Cardiac muscle cell (in vitro differentiated cells and primary cell): ENCODE results near the gene SLC1A4. TPM values are rescaled to one million over a fixed set of nuclear protein-coding genes. Genes with fewer than 3 reads are reported as not detected.

ENCODE experiments used
- DNase-seq, 2 donors: peaks; one replicate each; pipeline versions ENCODE4 v3.0.0 to v3.0.0-alpha.2; 2010 to 2017; ENCODE audit warnings: low read depth in 1 of 2, low spot score in 1 of 2
- H3K27ac ChIP-seq: fragments of 200-600 bp; sonication (generic); 2 replicates; pipeline ENCODE4 v1.5.1; 2016
- H3K27me3 ChIP-seq: fragments of 200-600 bp; sonication (generic); 2 replicates; pipeline ENCODE4 v1.6.0; 2016; ENCODE audit warnings: control low read depth
- H3K36me3 ChIP-seq: fragments of 200-600 bp; sonication (generic); 2 replicates; pipeline ENCODE4 v1.5.1; 2016; ENCODE audit warnings: control low read depth
- H3K4me1 ChIP-seq: fragments of 200-600 bp; sonication (generic); 2 replicates; pipeline ENCODE4 v1.8.1; 2017; ENCODE audit warnings: low read depth, mild to moderate bottlenecking, mixed run types
- H3K4me3 ChIP-seq: fragments of 200-600 bp; sonication (generic); 2 replicates; pipeline ENCODE4 v1.5.1; 2016; ENCODE audit warnings: mild to moderate bottlenecking
- H3K9me3 ChIP-seq: fragments of 200-600 bp; sonication (generic); 2 replicates; pipeline ENCODE4 v1.5.1; 2017; ENCODE audit warnings: low read depth, mild to moderate bottlenecking, control low read depth
- polyA plus RNA-seq: library from polyadenylated mRNA; unstranded; fragments of >200 nt; fragmentation: Nextera tagmentation; extraction: Ambion mirVana; gene quantifications from 2 replicates; pipeline ENCODE4 v1.2.1, GENCODE V29; 2016
- total RNA-seq: library from RNA; depleted of rRNA; stranded (reverse); fragments of >200 nt; gene quantifications from 2 replicates; pipeline ENCODE4 v1.2.3, GENCODE V29; 2016
- TF ChIP-seq, protein P1 (sequence below): IDR thresholded peaks from 2 replicates; pipeline ENCODE4 v1.5.1; 2012; ENCODE audit warnings: low read depth, mild to moderate bottlenecking, low read length

The SLC1A4 gene
- total and polyA plus RNA-seq, 2 experiments from 2014 or later, result 31.7 to 37.1 TPM

DNA sequence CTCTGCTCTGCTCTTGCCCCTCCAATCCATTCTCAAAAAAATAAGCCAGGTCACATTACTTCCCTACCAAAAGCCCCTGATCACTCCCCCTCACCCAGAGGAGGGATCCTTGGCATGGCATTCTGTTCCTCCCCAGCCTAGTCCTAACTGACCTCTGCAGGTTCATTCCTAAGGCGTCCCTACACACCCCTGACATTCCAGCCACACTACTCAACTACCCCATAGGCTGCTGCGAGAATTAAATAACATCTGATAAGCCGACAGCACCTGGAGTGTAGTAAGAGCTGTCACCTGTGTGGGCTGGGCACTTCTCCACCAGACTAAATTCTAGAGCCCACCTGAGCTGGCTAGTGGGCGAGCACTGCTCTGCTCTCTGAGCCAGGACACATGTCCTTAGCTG, 44.7 kb upstream of the SLC1A4 start:
- H3K4me3 ChIP-seq, result no peak overlapping the region
- H3K4me1 ChIP-seq, result no peaks in the 10 kb centered on the region
- no peaks in the 10 kb centered on the region for H3K27me3 ChIP-seq
- H3K9me3 ChIP-seq, result no peaks in the 10 kb centered on the region
- DNase-seq, result no peak
- H3K27ac ChIP-seq, result no peak overlapping the region
- H3K36me3 ChIP-seq, result no peaks in the 10 kb centered on the region
- TF ChIP-seq, protein P1, sequence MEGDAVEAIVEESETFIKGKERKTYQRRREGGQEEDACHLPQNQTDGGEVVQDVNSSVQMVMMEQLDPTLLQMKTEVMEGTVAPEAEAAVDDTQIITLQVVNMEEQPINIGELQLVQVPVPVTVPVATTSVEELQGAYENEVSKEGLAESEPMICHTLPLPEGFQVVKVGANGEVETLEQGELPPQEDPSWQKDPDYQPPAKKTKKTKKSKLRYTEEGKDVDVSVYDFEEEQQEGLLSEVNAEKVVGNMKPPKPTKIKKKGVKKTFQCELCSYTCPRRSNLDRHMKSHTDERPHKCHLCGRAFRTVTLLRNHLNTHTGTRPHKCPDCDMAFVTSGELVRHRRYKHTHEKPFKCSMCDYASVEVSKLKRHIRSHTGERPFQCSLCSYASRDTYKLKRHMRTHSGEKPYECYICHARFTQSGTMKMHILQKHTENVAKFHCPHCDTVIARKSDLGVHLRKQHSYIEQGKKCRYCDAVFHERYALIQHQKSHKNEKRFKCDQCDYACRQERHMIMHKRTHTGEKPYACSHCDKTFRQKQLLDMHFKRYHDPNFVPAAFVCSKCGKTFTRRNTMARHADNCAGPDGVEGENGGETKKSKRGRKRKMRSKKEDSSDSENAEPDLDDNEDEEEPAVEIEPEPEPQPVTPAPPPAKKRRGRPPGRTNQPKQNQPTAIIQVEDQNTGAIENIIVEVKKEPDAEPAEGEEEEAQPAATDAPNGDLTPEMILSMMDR, result no peak

DNA sequence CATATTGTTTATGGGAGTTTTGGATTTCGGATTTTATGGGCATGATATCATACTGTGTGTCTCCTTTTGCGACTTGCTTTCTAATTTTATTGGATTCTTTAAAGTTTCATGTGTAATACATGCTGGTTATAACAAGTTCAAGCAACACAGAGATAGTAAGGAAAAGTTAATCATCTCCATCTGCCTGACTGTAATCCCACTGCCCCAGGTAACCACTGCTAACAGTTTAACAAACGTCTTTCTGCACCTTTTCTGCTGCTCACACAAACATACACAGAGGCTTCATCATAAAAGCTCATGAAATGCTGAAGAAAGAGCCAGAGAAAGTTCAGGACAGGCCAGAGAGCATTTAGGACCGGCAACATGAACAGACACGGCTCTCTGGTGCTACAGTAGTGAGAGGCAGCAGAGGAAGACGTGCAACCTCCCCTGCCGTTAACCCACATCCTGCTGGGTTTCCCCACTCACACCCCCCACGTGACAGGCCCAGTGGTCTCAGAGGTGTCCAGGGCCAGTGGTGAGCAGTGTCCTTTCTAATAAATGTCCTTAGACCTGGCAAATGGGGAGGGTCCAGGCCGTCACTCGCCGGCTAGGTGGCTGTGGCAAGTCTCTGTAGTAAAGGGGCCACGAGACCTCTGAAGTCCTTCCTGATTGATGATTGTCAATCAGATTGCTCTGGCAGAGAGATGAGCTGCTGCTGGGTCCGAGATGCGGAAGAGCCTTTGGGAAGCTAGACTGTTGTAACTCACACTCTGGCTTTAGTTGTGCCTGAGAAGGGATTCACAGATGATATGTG, 43.0 kb upstream of the SLC1A4 start:
- peak in 1 of 2 donors; percentile 15 for DNase-seq
- H3K4me1 ChIP-seq, result no peaks in the 10 kb centered on the region
- H3K9me3 ChIP-seq, result no peaks in the 10 kb centered on the region
- TF ChIP-seq, protein P1, result no peak
- no peak overlapping the region for H3K4me3 ChIP-seq
- H3K36me3 ChIP-seq, result no peaks in the 10 kb centered on the region
- H3K27ac ChIP-seq, result no peak overlapping the region
- no peaks in the 10 kb centered on the region for H3K27me3 ChIP-seq

DNA sequence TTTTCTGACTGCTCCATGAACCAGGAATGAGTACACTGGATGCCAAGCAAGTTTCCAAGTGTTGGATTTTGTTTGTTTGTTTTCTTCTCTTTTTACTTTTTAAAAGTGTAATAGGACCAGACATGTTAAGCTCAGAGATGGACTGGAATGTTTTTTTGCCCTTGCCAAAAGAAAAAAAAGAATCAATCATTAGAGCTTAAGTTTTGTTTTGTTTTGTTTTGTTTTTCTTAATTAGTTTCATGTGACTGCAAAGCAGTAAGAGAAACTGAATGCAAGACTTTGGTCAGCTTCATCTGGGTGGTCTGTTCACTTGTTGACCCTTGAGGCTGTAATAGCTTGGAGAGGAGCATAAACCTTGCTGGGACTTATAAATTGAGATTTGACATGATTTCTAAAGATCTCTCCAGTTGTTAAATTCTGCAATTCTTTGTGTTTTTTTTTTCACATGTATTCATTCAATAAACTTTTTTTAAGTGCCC, 42.4 kb upstream of the SLC1A4 start:
- Histone ChIP-seq H3K4me1 (no peaks in the 10 kb centered on the region), H3K27me3 (no peaks in the 10 kb centered on the region), H3K9me3 (no peaks in the 10 kb centered on the region), H3K36me3 (no peaks in the 10 kb centered on the region), H3K27ac (no peak overlapping the region), H3K4me3 (no peak overlapping the region)
- TF ChIP-seq, protein P1, result no peak
- DNase-seq, result no peak

DNA sequence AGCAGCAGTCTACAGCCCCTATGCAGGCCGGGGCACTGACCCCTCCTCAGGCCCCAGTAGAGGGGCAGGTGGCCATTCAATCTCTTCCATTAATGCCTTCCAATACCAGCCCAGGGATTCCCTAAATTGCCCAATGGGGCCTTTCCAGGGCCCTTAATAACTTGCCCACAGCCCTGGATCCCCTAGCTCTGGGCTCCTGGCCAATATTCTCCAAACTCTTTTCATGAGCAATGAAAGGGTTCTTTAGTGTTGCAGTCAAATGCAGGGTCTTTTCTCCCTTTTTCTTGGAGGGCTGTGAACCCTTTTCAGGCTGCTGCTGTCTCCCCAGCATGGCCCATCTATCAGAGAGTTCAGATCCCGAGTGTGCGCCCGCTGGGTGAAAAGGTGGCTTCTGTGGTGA, 41.3 kb upstream of the SLC1A4 start:
- no peaks in the 10 kb centered on the region for H3K4me1 ChIP-seq
- DNase-seq, result no peak
- H3K36me3 ChIP-seq, result no peaks in the 10 kb centered on the region
- no peaks in the 10 kb centered on the region for H3K9me3 ChIP-seq
- no peak overlapping the region for H3K4me3 ChIP-seq
- TF ChIP-seq, protein P1, result no peak
- H3K27ac ChIP-seq, result no peak overlapping the region
- no peaks in the 10 kb centered on the region for H3K27me3 ChIP-seq

DNA sequence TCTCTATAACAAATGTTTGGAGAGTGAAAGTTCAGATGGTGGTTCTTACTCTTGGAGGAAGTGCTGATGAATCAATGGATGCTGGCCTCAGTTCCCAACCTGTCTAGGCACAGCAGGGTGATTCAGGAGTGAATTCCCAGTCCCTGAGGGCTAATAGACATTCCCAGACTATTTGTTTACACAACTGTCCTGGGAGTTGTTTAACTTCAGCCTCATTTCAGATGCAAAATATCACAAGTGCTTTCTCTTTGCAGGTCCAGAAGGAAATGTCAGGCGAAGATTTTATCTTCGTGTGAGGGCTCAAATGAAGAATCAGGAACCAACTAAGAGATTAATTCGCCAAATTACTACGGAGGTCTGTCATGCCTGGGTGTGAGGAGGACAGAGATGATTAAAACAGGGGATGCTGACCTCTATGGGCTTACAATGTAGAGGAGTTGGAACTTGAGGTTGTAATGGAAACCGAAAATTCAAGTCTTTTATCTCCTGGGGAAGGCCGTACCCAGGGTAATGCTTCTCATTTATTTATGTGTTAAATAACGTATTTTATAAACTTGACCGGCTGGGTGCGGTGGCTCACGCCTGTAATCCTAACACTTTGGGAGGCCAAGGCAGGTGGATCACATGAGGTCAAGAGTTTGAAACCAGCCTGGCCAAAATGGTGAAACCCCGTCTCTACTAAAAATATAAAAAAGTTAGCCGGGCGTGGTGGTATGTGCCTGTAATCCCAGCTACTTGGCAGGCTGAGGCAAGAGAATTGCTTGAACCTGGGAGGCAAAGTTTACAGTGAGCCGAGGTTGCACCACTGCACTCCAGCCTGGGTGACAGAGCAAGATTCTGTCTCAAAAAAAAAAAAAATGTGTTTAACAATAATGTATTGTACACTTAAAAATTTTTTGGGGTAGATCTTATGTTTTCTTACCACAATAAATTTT, 38.7 kb upstream of the SLC1A4 start:
- no peaks in the 10 kb centered on the region for H3K36me3 ChIP-seq
- TF ChIP-seq, protein P1, result no peak
- no peaks in the 10 kb centered on the region for H3K27me3 ChIP-seq
- H3K4me1 ChIP-seq, result no peaks in the 10 kb centered on the region
- H3K27ac ChIP-seq, result no peak overlapping the region
- no peak overlapping the region for H3K4me3 ChIP-seq
- no peak for DNase-seq
- no peaks in the 10 kb centered on the region for H3K9me3 ChIP-seq
